HUES64 (cell line): ENCODE measurements around the gene WWC1.
A peak's percentile ranks its signal among the peaks of the same experiment; 100 is the strongest.

Source experiments
- H3K27ac ChIP-seq: 2 replicates; pipeline ENCODE4 v1.7.0; 2013; ENCODE audit warnings: low read depth, low read length, inconsistent platforms
- H3K27me3 ChIP-seq: 2 replicates; pipeline ENCODE4 v1.6.1; 2013; ENCODE audit warnings: mild to moderate bottlenecking, low read length; ENCODE audit not compliant: insufficient read depth
- H3K36me3 ChIP-seq: 2 replicates; pipeline ENCODE4 v1.6.1; 2013; ENCODE audit warnings: mild to moderate bottlenecking, low read length; ENCODE audit not compliant: insufficient read depth
- H3K4me1 ChIP-seq: 2 replicates; pipeline ENCODE4 v1.6.1; 2013; ENCODE audit warnings: mild to moderate bottlenecking, low read length, moderate library complexity; ENCODE audit not compliant: insufficient read depth
- H3K4me3 ChIP-seq: 2 replicates; pipeline ENCODE4 v1.5.1; 2013; ENCODE audit warnings: mild to moderate bottlenecking, low read length, moderate library complexity
- H3K9ac ChIP-seq: 2 replicates; pipeline ENCODE4 v1.6.1; 2013; ENCODE audit warnings: mild to moderate bottlenecking, low read depth, low read length
- H3K9me3 ChIP-seq: 2 replicates; pipeline ENCODE4 v1.6.1; 2013; ENCODE audit warnings: low read depth, low read length; ENCODE audit not compliant: insufficient read depth
- WGBS: fragments of 150-250, 120-280 bp; methylation state at CpG from one replicate; pipeline ENCODE4 v1.1.7; 2013; ENCODE audit warnings: missing lambda C conversion rate; 5-methylcytosine and 5-hydroxymethylcytosine counted together

Gene WWC1

DNA sequence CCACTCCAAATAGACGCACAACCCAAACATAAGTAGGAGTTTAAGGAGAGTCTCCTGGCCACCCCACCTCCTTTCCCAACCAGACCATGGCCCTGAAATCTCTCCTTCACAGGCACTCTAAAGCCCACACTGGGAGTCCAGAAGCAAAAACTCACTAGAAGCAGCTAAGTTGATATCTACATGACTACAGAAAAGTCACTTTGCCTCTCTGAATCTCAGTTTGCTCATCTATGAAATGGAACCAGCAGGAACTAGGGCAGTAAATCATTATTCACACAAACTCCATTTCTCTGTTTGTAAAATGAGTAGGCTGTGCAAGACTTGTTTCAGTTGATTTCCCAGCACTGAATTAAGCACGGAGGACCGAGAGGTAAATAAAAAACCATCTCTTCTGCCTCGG, 4.1 kb upstream of the WWC1 start:
- H3K9me3 ChIP-seq: no peaks in the 10 kb centered on the region
- H3K9ac ChIP-seq: no peak overlapping the region
- peaks cover 23% of the 10 kb centered on the region for H3K4me1 ChIP-seq
- no peak overlapping the region for H3K27ac ChIP-seq
- no peaks in the 10 kb centered on the region for H3K27me3 ChIP-seq
- no peaks in the 10 kb centered on the region for H3K36me3 ChIP-seq
- 91% methylated on average over 4 of the region's 4 CpGs for WGBS
- no peak overlapping the region for H3K4me3 ChIP-seq

DNA sequence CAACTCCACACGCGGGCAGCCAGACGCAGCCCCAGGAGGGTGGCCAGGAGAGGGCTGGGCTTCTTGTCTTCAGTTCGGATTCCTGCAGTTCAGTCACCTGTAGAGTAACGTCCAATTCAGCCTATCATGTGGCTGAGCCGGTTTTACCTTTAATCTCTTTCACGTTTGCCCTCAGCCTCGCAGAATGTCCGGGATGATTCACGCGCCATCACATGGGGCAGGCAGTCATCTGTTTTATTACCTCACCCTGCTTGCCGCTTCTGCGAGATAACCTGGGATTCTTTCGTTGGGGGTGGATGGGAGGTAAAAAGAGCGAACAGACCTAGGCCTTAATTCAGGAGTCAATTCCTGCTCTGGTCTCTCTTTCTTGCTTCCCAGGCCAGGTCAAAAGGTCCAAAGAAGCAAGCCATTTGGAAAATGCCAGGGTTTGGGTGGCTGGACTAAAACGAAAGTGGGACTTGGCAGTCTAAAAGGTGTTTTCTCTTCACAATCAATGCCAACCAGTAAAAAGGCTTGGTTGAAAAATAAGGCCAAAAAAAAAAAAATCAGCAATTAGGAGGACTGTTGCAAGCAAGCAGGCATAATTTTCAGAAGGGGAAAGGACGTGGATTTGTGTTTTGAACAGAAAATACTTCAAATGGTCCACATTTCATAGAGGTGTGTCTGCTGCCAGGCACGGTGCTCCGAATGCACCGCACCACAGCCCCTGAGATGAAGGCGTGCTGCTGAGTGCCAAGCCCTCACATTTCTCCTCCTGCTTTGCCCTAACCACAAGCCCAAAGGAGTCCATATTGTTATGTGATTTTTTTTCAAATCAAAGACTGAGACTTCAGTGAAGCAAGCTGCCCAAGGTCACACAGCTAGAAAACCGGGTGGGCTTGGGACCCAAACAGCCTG, 2.8 kb upstream of the WWC1 start:
- H3K4me1 ChIP-seq: peaks cover 22% of the 10 kb centered on the region
- H3K9ac ChIP-seq: no peak overlapping the region
- 73% methylated on average over 22 of the region's 22 CpGs for WGBS
- no peak overlapping the region for H3K27ac ChIP-seq
- no peaks in the 10 kb centered on the region for H3K9me3 ChIP-seq
- no peak overlapping the region for H3K4me3 ChIP-seq
- no peaks in the 10 kb centered on the region for H3K36me3 ChIP-seq
- no peaks in the 10 kb centered on the region for H3K27me3 ChIP-seq

DNA sequence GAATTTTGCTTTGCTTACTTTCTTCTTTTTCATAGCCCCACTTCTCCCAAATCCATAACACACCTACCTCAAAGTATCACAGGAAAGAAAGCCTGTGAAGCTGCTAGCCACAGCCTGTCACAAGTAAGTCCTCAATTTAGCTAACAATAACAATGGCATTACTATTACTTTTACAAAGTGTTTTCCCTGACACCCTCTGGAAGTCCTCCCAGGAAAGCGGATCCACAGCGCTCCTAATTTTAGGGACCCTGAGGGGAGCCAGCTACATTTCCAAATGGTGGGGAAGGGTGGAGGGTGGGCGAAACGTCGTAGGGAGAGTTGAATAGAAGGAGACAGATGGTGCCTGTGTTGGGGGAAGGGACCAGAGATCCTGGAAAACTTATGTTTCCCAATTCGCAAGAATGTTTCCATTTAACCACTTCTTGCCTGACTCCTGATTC, 523 bp upstream of the WWC1 start:
- Histone ChIP-seq H3K4me3 (peak overlapping the region; percentile 69), H3K36me3 (no peaks in the 10 kb centered on the region), H3K9me3 (no peaks in the 10 kb centered on the region), H3K4me1 (peaks cover 30% of the 10 kb centered on the region), H3K9ac (peak overlapping the region; percentile 2; the same call in 1 of the 2 replicates), H3K27ac (peak overlapping the region; percentile 11; the same call in 1 of the 2 replicates), H3K27me3 (no peaks in the 10 kb centered on the region)
- WGBS: 2% methylated on average over 6 of the region's 6 CpGs

DNA sequence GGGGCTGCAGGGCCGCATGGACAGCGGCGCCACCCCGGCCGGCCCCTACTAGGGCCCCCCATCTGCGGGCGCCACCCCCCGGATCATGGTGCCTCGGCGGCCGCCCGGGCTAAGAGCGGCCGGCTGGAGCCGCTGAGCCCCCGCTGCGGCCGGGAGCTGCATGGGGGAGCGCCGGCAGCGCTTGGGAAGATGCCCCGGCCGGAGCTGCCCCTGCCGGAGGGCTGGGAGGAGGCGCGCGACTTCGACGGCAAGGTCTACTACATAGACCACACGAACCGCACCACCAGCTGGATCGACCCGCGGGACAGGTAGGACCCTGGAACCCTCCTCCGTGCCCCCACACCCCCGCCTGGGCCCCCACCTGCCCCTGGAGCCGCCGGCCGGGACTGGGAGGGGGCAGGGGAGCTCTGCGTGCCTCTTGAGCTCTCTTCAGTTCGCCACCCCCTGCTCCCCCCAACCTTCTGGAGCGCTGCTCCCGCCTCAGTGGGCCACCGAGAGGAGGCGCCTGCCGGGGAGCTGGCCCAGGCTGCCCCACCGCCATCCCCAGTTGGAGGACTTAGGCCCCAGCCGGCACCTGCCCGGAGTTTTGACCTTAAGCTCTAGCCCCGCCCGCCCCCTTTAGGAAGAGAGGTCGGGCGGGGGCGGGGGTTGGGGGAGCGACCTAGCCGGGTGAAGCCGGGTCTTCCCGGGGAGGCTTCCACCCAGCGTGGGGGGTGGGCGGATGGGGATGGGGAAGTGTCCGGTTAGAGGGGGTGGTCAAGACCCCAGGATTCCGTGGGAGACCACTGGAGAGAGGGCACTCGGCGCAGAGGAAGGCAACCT, 730 bp downstream of the WWC1 start:
- Histone ChIP-seq H3K27me3 (no peaks in the 10 kb centered on the region), H3K27ac (peak overlapping the region; percentile 19; the same call in 1 of the 2 replicates), H3K4me3 (peak overlapping the region; percentile 69), H3K9me3 (no peaks in the 10 kb centered on the region), H3K4me1 (peaks cover 34% of the 10 kb centered on the region), H3K9ac (peak overlapping the region; percentile 66), H3K36me3 (no peaks in the 10 kb centered on the region)
- under 1% methylated on average over 63 of the region's 64 CpGs for WGBS

DNA sequence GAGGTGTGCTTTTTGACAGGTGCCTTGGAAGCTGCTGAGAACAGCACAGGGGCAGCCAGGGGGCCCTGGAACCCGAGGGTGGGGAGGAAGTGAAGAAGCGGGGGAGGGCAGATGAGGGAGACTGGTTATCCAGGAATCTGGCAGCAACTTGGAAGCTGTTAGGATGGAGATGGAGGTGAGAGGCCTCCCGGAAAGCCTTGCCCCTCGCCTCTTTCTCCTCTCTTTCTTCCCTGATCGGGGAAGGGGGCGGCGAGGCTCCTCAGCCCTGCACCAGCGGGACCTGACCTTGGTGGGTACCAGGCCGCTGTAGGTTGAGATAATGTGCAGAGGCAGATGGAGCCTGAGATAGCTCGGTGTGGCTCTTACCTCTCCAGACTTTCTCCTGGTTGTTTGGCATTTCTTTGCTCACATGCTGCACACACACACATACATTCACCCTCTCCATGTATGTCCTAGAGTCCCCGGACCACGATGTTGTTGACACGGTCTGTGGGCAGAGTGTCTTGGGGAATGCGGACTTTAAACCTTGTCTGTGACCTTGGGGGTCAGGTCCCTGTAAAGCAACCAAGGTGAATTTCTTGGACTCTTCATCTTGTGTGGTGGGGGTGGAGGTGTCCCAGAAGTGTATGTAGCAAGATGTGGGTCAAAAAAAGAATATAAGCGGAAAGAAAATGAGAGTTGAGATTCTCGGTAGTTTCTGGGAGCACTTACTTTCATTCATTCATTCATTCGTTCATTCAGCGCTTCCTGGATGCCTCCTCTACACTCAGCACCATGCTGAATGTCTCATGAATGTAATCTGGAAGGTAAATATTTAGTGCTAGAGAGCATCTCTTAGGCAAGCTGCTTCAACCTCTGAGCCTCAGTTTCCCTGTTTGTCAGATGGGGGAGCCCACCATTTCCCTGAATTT, 1.6 kb downstream of the WWC1 start:
- Histone ChIP-seq H3K27ac (no peak overlapping the region), H3K4me3 (peak overlapping the region; percentile 69), H3K9ac (no peak overlapping the region), H3K27me3 (no peaks in the 10 kb centered on the region), H3K36me3 (no peaks in the 10 kb centered on the region), H3K9me3 (no peaks in the 10 kb centered on the region), H3K4me1 (peaks cover 30% of the 10 kb centered on the region)
- 41% methylated on average over 13 of the region's 18 CpGs for WGBS

DNA sequence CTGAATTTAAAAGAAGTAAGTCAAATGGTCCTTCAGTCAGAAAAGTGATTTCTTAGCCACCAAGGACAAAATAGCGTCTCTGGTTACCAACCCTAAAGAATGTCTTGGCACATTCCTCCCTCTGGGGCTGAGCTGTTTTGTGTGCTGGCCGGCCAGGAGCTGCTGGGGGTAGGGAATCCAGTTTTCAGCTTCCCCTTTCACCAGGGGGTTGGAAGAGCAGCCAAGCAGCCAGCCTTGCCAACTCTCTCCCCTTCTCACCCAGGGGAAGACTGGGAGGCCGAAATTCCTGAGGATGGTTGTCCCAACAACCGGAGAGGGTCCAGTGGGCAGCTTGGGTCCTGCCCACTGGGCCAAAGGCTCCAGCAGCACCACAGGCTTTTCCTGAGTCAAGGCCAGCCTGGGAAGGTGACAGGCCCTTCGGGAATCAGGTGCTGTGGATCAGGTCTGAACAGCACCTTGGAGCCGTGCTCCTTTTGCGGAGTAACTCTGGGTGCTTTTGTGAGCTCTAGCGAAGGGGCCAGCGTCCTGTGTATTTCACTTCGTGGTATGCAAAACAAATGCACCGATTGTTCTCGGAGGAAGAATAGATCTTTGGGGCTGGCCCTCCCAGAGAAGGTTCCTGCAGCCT, 4.2 kb downstream of the WWC1 start:
- peak overlapping the region; percentile 37 for H3K4me3 ChIP-seq
- 27% methylated on average over 11 of the region's 12 CpGs for WGBS
- H3K36me3 ChIP-seq: no peaks in the 10 kb centered on the region
- no peaks in the 10 kb centered on the region for H3K9me3 ChIP-seq
- H3K27ac ChIP-seq: peak overlapping the region; percentile 95
- H3K4me1 ChIP-seq: peaks cover 36% of the 10 kb centered on the region
- H3K27me3 ChIP-seq: no peaks in the 10 kb centered on the region
- peak overlapping the region; percentile 65 for H3K9ac ChIP-seq

DNA sequence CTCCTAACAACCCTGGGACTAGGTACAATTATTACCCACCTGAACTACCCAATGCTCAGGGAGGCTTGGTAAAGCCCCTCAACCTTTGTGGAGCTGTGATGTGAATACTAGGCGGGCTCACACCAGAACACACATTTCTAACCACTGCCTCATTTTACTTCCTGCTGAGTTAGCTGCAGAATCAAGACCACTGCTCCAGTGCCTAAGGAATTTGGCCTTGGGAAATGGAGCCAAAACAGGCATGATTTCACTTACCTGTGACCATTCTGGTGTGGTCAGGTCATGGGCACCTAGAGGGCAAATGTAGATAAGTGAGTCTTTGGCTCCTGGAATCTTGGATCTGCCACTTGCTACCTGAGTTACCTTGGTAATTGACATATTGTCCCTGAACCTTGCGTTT, 5.2 kb downstream of the WWC1 start:
- peaks cover 42% of the 10 kb centered on the region for H3K4me1 ChIP-seq
- WGBS: over 99% methylated on average over 2 of the region's 2 CpGs
- no peak overlapping the region for H3K27ac ChIP-seq

DNA sequence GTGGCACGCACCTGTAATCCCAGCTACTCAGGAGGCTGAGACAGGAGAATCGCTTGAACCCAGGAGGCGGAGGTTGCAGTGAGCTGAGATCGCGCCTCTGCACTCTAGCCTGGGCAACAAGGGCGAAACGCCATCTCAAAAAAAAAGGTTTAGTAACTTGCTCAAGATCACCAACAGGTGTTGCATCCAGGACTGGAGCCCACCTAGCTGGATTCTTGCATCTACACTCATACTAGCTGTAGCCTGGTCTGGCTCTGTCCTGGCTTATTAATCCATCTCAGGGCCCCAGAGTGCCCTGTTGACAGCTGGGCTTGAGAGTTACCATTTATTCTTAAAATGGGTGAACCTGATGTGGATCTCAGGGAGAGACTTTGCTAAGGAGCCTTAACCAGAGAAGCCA, 7.5 kb downstream of the WWC1 start:
- no peak overlapping the region for H3K4me3 ChIP-seq
- H3K4me1 ChIP-seq: peaks cover 51% of the 10 kb centered on the region
- no peak overlapping the region for H3K9ac ChIP-seq
- 94% methylated on average over 7 of the region's 7 CpGs for WGBS
- no peaks in the 10 kb centered on the region for H3K36me3 ChIP-seq
- H3K27me3 ChIP-seq: no peaks in the 10 kb centered on the region
- H3K27ac ChIP-seq: no peak overlapping the region
- no peaks in the 10 kb centered on the region for H3K9me3 ChIP-seq

More for the DNA sequence above, 5.2 kb downstream of the WWC1 start:
- Histone ChIP-seq H3K4me3 (no peak overlapping the region), H3K27me3 (no peaks in the 10 kb centered on the region), H3K36me3 (no peaks in the 10 kb centered on the region), H3K9ac (no peak overlapping the region), H3K9me3 (no peaks in the 10 kb centered on the region)

DNA sequence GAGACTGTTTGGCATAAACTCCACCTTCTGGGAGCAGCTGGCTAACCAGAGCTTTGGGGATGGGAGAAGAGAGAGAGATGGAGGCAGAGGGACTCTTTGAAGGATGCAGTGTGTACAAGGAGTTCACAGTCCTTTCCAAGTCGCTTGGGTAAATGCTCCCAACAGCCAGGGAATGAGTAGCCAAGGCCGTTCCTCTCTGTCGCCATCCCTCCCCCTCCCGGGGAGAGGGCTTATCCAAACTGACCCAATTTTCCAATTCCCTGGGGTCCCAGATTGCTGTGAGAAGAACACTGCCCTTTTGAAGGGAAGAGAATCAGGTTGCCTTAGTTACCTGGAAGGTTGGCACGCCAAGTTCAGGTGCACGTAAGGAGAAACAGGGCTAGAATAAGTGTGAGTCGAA, 7.9 kb downstream of the WWC1 start:
- 90% methylated on average over 7 of the region's 7 CpGs for WGBS
- H3K9me3 ChIP-seq: no peaks in the 10 kb centered on the region
- no peak overlapping the region for H3K9ac ChIP-seq
- no peak overlapping the region for H3K4me3 ChIP-seq
- no peaks in the 10 kb centered on the region for H3K27me3 ChIP-seq
- peak overlapping the region; percentile 76; the same call in 1 of the 2 replicates for H3K27ac ChIP-seq
- peaks cover 51% of the 10 kb centered on the region for H3K4me1 ChIP-seq
- no peaks in the 10 kb centered on the region for H3K36me3 ChIP-seq
